GM19397 (cell line): ENCODE results near the gene GOT1.

Experiments used
- ATAC-seq: cut with Tn5 transposase; IDR thresholded peaks from one replicate; pipeline ENCODE4 v1.9.1; 2021; ENCODE audit warnings: mild to moderate bottlenecking, moderate library complexity; ENCODE audit not compliant: unreplicated experiment

Gene GOT1

GRCh38 chr10:99364125-99364524 is 66.3 kb downstream of the GOT1 start:
- ATAC-seq, result no peak

GRCh38 chr10:99360934-99361333 is 69.5 kb downstream of the GOT1 start:
- ATAC-seq, result no peak

- no peak for ATAC-seq
Measured at GRCh38 chr10:99358101-99358500, 72.3 kb downstream of the GOT1 start.

- no peak for ATAC-seq
Measured at GRCh38 chr10:99357691-99358090, 72.7 kb downstream of the GOT1 start.

- ATAC-seq, result no peak
Measured at GRCh38 chr10:99353182-99353581, 77.2 kb downstream of the GOT1 start.

GRCh38 chr10:99347672-99348071 is 82.8 kb downstream of the GOT1 start:
- ATAC-seq, result no peak
